ENCODE data around the gene VPS4A.
A peak's percentile ranks its signal among the peaks of the same experiment; 100 is the strongest.
"Not testable (repeated sequence)": the region's sequence is repeated elsewhere in the genome, so short reads cannot be mapped to it uniquely, and the experiment has no call there.

The VPS4A gene

GRCh38 chr16:69328854-69329316 is 17.7 kb downstream of the VPS4A start:
- peak; percentile 35 for DNase-seq

GRCh38 chr16:69329369-69330285 is 18.5 kb downstream of the VPS4A start:
- DNase-seq, result no peak

DNA sequence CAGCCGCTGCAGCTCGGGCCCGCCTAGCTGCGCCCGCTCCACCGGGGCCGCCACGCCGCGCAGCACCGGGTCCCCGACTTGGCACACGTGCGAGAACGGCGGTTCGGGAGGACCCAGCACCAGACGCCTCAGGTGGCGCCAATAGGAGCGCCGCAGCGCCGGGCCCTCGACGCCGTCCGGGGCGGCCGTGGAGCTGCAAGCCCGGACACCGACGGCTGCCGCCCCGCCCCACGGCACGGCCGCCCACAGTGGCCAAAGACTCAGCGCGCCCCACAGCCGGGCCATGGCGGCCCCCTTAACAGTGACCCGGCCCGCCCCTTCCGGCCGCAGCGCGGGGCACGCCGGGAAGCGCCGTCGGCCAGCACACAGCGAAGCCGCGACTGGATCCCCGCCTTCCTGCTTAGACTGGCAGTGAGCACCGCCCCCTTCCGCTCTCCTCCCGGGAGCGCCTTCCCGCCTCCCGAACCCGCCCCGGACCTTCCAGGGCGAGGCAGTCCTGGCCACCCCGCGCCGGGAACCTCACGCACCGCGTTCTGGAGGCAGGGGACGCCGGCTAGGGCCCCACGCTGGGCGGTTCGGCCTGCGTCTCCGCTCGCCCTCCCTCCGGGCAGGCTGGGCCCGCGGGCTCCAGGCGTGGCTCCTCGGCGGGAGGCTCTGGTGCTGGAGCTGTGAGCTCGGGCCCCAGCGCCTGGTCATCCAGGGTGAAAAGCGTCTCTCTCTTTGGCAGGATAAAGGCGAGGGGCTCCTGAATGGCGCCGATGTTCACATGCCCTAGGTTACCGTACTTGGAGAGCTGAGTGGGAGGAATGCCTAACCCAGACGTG is 19.3 kb downstream of the VPS4A start, which contains the start of gene PDF:
PDF (minus strand) TSS at position 303 of the 824 bp plus-strand sequence; CDS start at position 285, 18 bp downstream.
- peak; percentile 88 to 91 for DNase-seq

GRCh38 chr16:69334696-69335095 is 23.5 kb downstream of the VPS4A start:
- no peak for DNase-seq

- DNase-seq, result no peak
These were observed 27.6 kb downstream of the VPS4A start for GRCh38 chr16:69338557-69339288.

DNA sequence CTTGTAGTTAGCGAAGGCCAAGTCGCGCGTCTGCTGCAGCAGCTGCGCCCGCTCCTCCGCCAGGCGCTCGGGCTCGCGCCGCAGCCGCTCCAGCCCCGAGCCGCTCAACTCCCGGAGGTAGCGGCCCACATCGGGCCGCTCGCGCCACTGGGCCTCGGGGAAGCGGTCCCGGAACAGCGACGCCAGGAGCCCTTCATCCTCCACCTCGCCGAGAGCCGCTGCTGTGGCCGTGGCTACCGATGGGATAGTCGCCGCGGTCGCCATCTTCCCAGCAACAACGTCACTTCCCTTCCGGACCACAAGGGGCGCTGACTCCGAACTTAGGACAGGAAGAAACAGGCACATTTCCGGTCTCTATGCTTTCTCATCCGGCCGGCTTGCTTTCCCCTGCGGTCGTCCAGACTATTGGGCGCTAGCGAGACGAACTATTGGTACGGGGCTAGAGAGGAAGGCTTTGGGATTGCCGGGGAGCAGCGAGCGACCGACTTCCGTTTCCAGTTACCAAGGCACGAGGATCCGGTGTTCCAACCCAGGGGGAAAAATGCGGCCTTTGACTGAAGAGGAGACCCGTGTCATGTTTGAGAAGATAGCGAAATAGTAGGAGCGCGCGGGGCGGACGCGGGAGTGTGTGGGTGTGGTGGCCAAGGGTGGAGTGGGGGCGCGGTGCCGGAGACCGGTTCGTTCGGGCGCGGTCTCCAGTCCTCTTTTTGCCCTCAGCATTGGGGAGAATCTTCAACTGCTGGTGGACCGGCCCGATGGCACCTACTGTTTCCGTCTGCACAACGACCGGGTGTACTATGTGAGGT is 28.3 kb downstream of the VPS4A start, which contains the start of the genes COG8 and NIP7:
COG8 (minus strand) TSS at position 276 of the 806 bp plus-strand sequence; CDS start at position 264, 12 bp downstream.
NIP7 (plus strand) TSS at position 484 of the 806 bp plus-strand sequence; CDS start at position 542, 58 bp downstream.
- peak; percentile 96 for DNase-seq

DNA sequence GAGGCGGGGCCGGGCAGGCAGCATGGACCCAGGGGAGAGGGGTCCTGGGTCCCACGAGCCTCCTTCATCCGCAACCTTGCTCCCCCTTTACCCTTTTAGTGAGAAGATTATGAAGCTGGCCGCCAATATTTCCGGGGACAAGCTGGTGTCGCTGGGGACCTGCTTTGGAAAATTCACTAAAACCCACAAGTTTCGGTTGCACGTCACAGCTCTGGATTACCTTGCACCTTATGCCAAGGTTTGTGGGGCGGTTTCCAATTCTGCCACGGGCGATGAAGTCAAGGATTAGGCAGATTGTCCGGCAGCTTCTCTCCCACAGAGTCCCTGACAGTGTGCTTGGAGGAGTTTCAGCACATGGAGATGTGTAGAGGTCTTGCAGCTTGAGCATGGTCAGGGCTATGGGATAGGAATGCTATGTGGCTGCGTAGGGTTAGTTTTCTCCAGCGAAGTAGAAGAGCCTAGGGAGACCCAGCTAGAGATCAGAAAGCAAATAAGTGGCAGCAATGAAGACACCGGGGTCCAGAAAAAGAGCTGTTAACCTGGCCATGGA is 29.0 kb downstream of the VPS4A start:
- DNase-seq, result peak; percentile 47 to 48

DNA sequence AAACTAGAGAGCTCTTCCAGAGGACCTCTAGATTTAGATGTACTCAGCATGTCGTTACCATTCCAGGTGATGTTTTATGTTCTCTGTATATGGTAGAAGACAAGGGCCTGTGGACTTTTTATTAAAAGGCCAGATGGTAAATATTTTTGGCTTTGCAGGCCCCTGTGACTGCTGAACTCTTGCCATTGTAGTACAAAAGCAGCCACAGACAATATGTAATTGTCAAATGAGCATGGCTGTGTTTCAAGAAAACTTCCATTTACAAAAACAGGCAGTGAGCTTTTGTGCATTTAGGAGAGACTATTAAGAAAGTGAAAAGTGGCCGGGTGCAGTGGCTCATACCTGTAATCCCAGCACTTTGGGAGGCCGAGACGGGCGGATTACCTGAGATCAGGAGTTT is 33.0 kb downstream of the VPS4A start:
- no peak for DNase-seq

DNA sequence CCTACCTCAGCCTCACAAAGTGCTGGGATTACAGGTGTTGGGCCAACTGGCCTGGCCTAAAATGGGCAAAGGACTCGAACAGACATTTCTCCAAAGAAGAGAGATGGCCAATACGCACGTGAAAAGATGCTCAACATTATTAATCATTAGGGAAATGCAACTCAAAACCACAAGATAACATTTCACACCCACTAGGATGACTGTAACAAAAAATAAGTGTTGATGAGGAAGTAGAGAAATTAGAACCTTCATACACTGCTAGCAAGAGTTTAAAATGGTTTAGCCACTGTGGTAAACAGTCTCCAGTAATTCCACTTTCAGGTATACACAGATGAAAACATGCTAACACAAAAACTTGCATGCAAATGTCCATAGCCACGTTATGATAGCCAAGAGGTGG is 34.8 kb downstream of the VPS4A start:
- no peak for DNase-seq

DNA sequence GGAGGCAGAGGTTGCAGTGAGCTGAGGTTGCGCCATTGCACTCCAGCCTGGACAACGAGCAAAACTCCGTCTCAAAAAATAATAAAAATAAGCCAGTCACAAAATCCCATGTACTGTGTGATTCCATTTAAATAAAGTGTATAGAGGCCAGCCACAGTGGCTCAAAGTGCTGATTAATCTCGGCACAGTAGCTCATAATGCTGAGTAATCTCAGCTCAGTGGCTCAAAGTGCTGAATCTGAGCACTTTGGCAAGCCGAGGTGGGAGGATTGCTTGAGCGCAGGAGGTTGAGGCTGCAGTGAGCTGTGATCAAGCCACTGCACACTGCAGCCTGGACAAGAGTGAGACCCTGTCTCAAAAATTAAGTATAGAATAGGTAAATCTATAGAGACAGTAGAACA is 35.5 kb downstream of the VPS4A start:
- no peak for DNase-seq

- no peak for DNase-seq
These were observed 37.1 kb downstream of the VPS4A start for GRCh38 chr16:69348222-69348621.

- DNase-seq, result no peak
These were observed 38.4 kb downstream of the VPS4A start for GRCh38 chr16:69349536-69349935.

GRCh38 chr16:69350536-69351133 is 39.5 kb downstream of the VPS4A start:
- DNase-seq, result no peak

DNA sequence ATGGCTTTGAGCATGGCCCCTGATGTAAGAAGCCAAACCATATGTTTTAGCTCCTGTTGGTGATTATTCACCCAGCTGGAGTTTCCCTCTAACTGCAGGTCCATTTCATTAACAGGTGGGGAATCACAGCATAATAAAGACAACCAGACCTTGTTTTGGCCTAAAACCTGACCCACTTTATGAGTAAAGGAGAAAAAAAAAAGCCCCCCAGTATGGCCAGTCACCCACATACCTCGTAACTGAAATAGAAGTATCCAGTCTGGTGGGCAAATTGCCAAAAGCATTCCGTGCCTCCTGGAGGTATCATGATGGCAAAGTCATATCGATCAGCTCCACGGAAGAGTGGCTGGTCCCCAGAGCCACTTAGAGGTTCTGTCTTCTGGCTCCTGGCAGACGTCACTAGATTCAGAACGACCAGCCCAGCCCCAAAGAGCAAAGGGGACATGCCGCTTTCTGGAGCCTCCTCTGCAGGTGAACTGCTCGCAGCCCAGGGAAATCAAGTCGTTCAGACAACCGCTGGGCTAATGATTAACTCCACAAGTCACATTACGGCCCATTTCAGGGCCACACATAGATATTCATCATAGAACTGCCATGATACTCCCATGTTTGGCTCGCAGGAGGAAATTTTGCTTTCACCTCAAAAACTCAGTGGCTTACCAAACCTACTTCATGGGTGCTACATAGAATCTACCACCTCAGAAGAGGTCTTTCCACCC is 40.3 kb downstream of the VPS4A start, which contains the start of gene TMED6:
TMED6 (minus strand) TSS at position 478 of the 719 bp plus-strand sequence; CDS start at position 445, 33 bp downstream.
- no peak for DNase-seq

- DNase-seq, result not testable (repeated sequence)
These were observed 48.9 kb downstream of the VPS4A start for GRCh38 chr16:69360070-69360469.

DNA sequence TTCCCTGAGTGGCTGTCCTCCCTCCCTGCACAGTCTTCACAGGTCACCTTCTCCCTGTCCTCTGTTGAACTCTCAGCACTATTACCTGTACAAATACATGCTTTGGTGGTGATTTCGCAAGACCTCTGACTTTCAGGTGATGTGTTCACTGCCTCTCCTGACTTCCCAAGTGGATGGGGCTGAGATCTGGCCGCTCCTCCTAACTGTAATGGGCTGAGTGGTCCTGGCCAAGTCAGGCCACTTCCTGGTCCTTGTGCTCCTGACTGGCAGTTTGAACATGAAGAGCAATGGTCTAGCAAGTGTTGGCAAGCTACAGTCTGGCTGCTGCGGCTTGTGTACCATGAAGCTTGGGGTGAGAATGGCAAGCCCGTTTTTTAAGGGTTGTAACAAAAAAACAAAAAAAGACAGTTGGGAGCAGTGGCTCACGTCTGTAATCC is 52.1 kb downstream of the VPS4A start:
- no peak for DNase-seq

- no peak for DNase-seq
These were observed 52.9 kb downstream of the VPS4A start for GRCh38 chr16:69364088-69364487.

- no peak for DNase-seq
These were observed 54.8 kb downstream of the VPS4A start for GRCh38 chr16:69365901-69366300.

DNA sequence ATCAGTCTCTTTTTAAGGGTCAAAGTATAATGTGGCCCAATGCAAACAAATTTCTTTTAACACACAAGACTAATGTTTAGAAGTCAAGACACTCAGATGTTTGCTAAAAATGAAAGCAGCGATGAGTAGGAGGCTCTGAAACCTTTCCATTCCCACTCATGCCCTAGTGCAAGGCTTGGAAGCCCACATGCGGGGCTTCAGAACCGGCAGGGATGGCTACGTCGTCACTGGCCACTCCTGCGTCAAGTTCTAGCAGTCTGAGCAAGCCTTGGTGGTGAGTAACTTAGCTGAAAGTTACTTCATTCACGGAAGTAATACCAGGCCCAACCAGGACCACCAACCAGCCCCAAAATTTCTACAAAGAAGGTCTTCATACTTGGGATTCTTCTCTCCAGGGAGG is 55.3 kb downstream of the VPS4A start:
- DNase-seq, result peak; percentile 30 to 42

DNA sequence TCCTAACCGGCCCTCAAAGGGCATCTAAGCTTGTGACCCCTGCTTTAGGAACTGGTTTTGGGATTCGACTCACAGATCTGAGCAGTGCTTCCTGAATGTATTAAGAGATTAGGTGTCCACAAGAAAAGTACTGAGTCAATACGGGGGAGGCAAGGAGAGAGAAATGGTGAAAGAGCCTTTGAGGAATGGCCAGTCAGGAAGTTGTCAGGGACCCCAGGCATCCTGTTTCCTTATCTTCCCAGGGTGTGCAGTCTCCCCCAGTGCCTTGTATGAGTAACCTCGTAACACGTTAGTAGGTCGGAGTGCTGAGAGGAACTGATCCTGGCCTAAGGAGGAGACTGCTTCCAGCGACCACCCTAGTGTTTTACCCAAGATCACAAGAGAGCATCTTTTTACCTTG is 56.8 kb downstream of the VPS4A start:
- no peak for DNase-seq
